Naive thymus-derived CD4-positive, alpha-beta T cell (primary cell): Measurements from ENCODE around the gene GLYATL1B. TPM values are rescaled to one million over a fixed set of nuclear protein-coding genes. Genes with fewer than 3 reads are reported as not detected.
"Not testable (repeated sequence)": the region's sequence is repeated elsewhere in the genome, so short reads cannot be mapped to it uniquely, and the experiment has no call there.

Source experiments
- ATAC-seq: fragments of 150-1000 bp; cut with Tn5 transposase; 2 replicates; pipeline ENCODE4 v1.10.0; 2021; ENCODE audit warnings: mild to moderate bottlenecking, moderate library complexity
- CTCF ChIA-PET: fragments of 350-600 bp; sonication (Branson Sonifier 250); formaldehyde crosslinking; loops from one replicate; lab custom pipeline; 2021; ENCODE audit warnings: antibody characterized with exemption; lab: Charles Lee
- POLR2A ChIA-PET: fragments of 350-600 bp; sonication (Branson Sonifier 250); formaldehyde crosslinking; loops from one replicate; lab custom pipeline; 2021; ENCODE audit warnings: antibody characterized with exemption, inconsistent platforms; lab: Charles Lee
- DNase-seq, 9 donors: peaks; one replicate each; pipeline versions ENCODE4 v3.0.0 to v3.0.0-alpha.2; 2020 to 2022; ENCODE audit warnings: mixed read lengths in 1 of 9
- H3K27ac ChIP-seq: one replicate; pipeline ENCODE4 v1.7.0; 2013; ENCODE audit warnings: mild to moderate bottlenecking, low read depth, low read length, moderate library complexity
- H3K27me3 ChIP-seq, 2 donors: one replicate each; pipeline ENCODE4 v1.7.0; 2013; ENCODE audit warnings: low read length in 2 of 2, mild to moderate bottlenecking in 2 of 2, moderate library complexity in 2 of 2; ENCODE audit not compliant: control insufficient read depth in 2 of 2, insufficient read depth in 2 of 2
- H3K36me3 ChIP-seq, 3 experiments: 1 replicate in 2 of 3; 2 replicates in 1 of 3; pipeline ENCODE4 v1.7.0; 2013; ENCODE audit warnings: low read length in 3 of 3, mild to moderate bottlenecking in 3 of 3, moderate library complexity in 1 of 3; ENCODE audit not compliant: insufficient read depth in 3 of 3, control insufficient read depth in 2 of 3
- H3K4me1 ChIP-seq, 2 donors: one replicate each; pipeline ENCODE4 v1.7.0; 2013; ENCODE audit warnings: low read length in 2 of 2, mild to moderate bottlenecking in 2 of 2, moderate library complexity in 1 of 2; ENCODE audit not compliant: control insufficient read depth in 2 of 2, insufficient read depth in 2 of 2
- H3K4me3 ChIP-seq: 2 replicates; pipeline ENCODE4 v1.7.0; 2013; ENCODE audit warnings: mild to moderate bottlenecking, low read length
- H3K9me3 ChIP-seq, 3 experiments: 1 replicate in 2 of 3; 2 replicates in 1 of 3; pipeline ENCODE4 v1.7.0; 2013; ENCODE audit warnings: low read length in 3 of 3; ENCODE audit not compliant: control insufficient read depth in 2 of 3
- H3K27ac Mint-ChIP-seq, 9 donors: one replicate each; pipeline ENCODE4 v1.8.0; 2020 to 2022; ENCODE audit warnings: mixed read lengths in 9 of 9, mild to moderate bottlenecking in 8 of 9, moderate library complexity in 5 of 9, inconsistent platforms in 2 of 9
- H3K27me3 Mint-ChIP-seq, 5 donors: one replicate each; pipeline ENCODE4 v1.8.0; 2021 to 2022; ENCODE audit warnings: mixed read lengths in 5 of 5, mild to moderate bottlenecking in 1 of 5
- H3K36me3 Mint-ChIP-seq, 5 donors: one replicate each; pipeline ENCODE4 v1.8.0; 2020 to 2022; ENCODE audit warnings: mixed read lengths in 5 of 5, mild to moderate bottlenecking in 3 of 5, inconsistent platforms in 1 of 5
- H3K4me1 Mint-ChIP-seq, 7 donors: one replicate each; pipeline ENCODE4 v1.8.0; 2020 to 2022; ENCODE audit warnings: mixed read lengths in 7 of 7, mild to moderate bottlenecking in 3 of 7, inconsistent platforms in 1 of 7
- H3K4me3 Mint-ChIP-seq, 10 donors: one replicate each; pipeline ENCODE4 v1.8.0; 2020 to 2022; ENCODE audit warnings: mild to moderate bottlenecking in 10 of 10, mixed read lengths in 10 of 10, moderate library complexity in 6 of 10, inconsistent platforms in 2 of 10
- H3K9me3 Mint-ChIP-seq, 11 donors: one replicate each; pipeline ENCODE4 v1.8.0; 2020 to 2022; ENCODE audit warnings: mixed read lengths in 11 of 11, mild to moderate bottlenecking in 4 of 11, inconsistent platforms in 1 of 11, moderate library complexity in 1 of 11
- intact Hi-C, 2 donors: fragments of 100-400 bp; cut with micrococcal nuclease; formaldehyde crosslinking; loops; one replicate each; pipeline ENCODE4 v1.15.1; 2023
- polyA plus RNA-seq, 2 donors: library from polyadenylated mRNA; unstranded; fragments of 300-500 nt; fragmentation: Illumina TruSeq; gene quantifications; one replicate each; pipeline ENCODE4 v1.2.3, GENCODE V29; 2021
- total RNA-seq, 6 experiments: library from RNA in 5 of 6; stranded (reverse) in 5 of 6; gene quantifications; 1 replicate in 5 of 6; 2 replicates in 1 of 6; pipeline ENCODE4 v1.2.3 and lab custom pipeline; 2021 to 2026

GLYATL1B gene
- total and polyA plus RNA-seq, 7 experiments from 2014 or later: not detected

- DNase-seq: no peak
- intact Hi-C loops: no loop called here
- ATAC-seq: no peak
- Mint-ChIP-seq H3K27ac (no peak overlapping the region), H3K27me3 (peaks cover 0 to 3% (median 0%) of the 10 kb centered on the region in 5 donors), H3K4me3 (no peak overlapping the region), H3K9me3 (peaks cover 0 to 33% (median 14%) of the 10 kb centered on the region in 11 donors), H3K4me1 (peaks cover 0 to 25% (median 0%) of the 10 kb centered on the region in 7 donors), H3K36me3 (peaks cover 0 to 84% (median 0%) of the 10 kb centered on the region in 5 donors)
- ChIA-PET POLR2A (no interaction called here), CTCF (no interaction called here)
- no peaks in the 10 kb centered on the region for H3K36me3 ChIP-seq
- H3K4me1 ChIP-seq: no peaks in the 10 kb centered on the region
- H3K4me3 ChIP-seq: no peak overlapping the region
- H3K9me3 ChIP-seq: peaks cover 0 to 11% (median 0%) of the 10 kb centered on the region in 3 experiments
- no peaks in the 10 kb centered on the region for H3K27me3 ChIP-seq
- no peak overlapping the region for H3K27ac ChIP-seq
Measured at GRCh38 chr11:59117774-59118173, 31.7 kb downstream of the GLYATL1B start.

GRCh38 chr11:59119826-59120225, 33.7 kb downstream of the GLYATL1B start:
- Histone ChIP-seq H3K9me3 (peaks cover 0 to 11% (median 0%) of the 10 kb centered on the region in 3 experiments), H3K27ac (no peak overlapping the region), H3K27me3 (no peaks in the 10 kb centered on the region), H3K36me3 (no peaks in the 10 kb centered on the region), H3K4me1 (no peaks in the 10 kb centered on the region), H3K4me3 (no peak overlapping the region)
- POLR2A ChIA-PET: no interaction called here
- DNase-seq (no peak), ATAC-seq (no peak)
- Mint-ChIP-seq H3K27ac (no peak overlapping the region), H3K4me1 (peaks cover 0 to 5% (median 0%) of the 10 kb centered on the region in 7 donors), H3K36me3 (peaks cover 0 to 82% (median 0%) of the 10 kb centered on the region in 5 donors), H3K27me3 (peaks cover 0 to 3% (median 0%) of the 10 kb centered on the region in 5 donors), H3K9me3 (peaks cover 0 to 40% (median 14%) of the 10 kb centered on the region in 11 donors), H3K4me3 (no peak overlapping the region)
- intact Hi-C loops: no loop called here
- CTCF ChIA-PET: interaction anchor here (1.0 kb wide), 1 partner anchor 16 kb away, joined by 3 read pairs; no protein-coding TSS in a partner anchor

GRCh38 chr11:59135648-59136461, 49.7 kb downstream of the GLYATL1B start:
- Mint-ChIP-seq H3K4me1 (peaks cover 3 to 33% (median 10%) of the 10 kb centered on the region in 7 donors), H3K27ac (peak overlapping the region in 5 of 9 donors; percentile 0 to 87 (median 68)), H3K36me3 (peaks cover 16 to 47% (median 32%) of the 10 kb centered on the region in 5 donors), H3K27me3 (no peaks in the 10 kb centered on the region), H3K4me3 (peak overlapping the region in 9 of 10 donors; percentile 41 to 85 (median 66)), H3K9me3 (peaks cover 3 to 21% (median 11%) of the 10 kb centered on the region in 11 donors)
- peak; percentile 100 for ATAC-seq
- peak; percentile 72 to 92 (median 84) for DNase-seq
- peaks cover 0 to 6% (median 0%) of the 10 kb centered on the region in 3 experiments for H3K9me3 ChIP-seq
- no peak overlapping the region for H3K27ac ChIP-seq
- H3K27me3 ChIP-seq: no peaks in the 10 kb centered on the region
- no peak overlapping the region for H3K4me3 ChIP-seq
- peaks cover 0 to 29% (median 0%) of the 10 kb centered on the region in 3 experiments for H3K36me3 ChIP-seq
- CTCF ChIA-PET: interaction anchor here (0.6 to 1.9 kb wide), 22 partner anchors 9 to 1799 kb away, joined by 3 to 22 read pairs (median 4); partner anchors contain the start of gene DTX4
- H3K4me1 ChIP-seq: peaks cover 4 to 5% of the 10 kb centered on the region in 2 donors
- POLR2A ChIA-PET: interaction anchor here (0.6 to 0.8 kb wide), 2 partner anchors 9 to 83 kb away, joined by 3 read pairs; no protein-coding TSS in a partner anchor
- intact Hi-C loops: loop anchor here (1.0 to 5.0 kb wide), 10 partner anchors 8 to 482 kb away; no protein-coding TSS in a partner anchor

- H3K27ac ChIP-seq, ATAC-seq, H3K27ac Mint-ChIP-seq, H3K4me1 ChIP-seq, DNase-seq, H3K4me3 ChIP-seq, H3K27me3 ChIP-seq, H3K27me3 Mint-ChIP-seq, H3K9me3 ChIP-seq: not testable (repeated sequence)
- Mint-ChIP-seq H3K36me3 (peaks cover 13 to 40% (median 25%) of the 10 kb centered on the region in 5 donors), H3K4me1 (peaks cover 8 to 40% (median 16%) of the 10 kb centered on the region in 7 donors), H3K9me3 (peaks cover 0 to 15% (median 7%) of the 10 kb centered on the region in 11 donors), H3K4me3 (peak overlapping the region in 1 of 10 donors; percentile 76)
- H3K36me3 ChIP-seq: peaks cover 0 to 27% (median 0%) of the 10 kb centered on the region in 3 experiments
- CTCF ChIA-PET: interaction anchor here (0.8 to 1.9 kb wide), 13 partner anchors 9 to 410 kb away, joined by 3 to 22 read pairs (median 4); partner anchors contain the start of gene DTX4
- intact Hi-C loops: loop anchor here (1.0 to 5.0 kb wide), 10 partner anchors 8 to 482 kb away; no protein-coding TSS in a partner anchor
- POLR2A ChIA-PET: interaction anchor here (0.8 kb wide), 1 partner anchor 8 kb away, joined by 3 read pairs; no protein-coding TSS in a partner anchor
Measured at GRCh38 chr11:59136551-59136950, 50.4 kb downstream of the GLYATL1B start.

GRCh38 chr11:59137190-59137589, 51.1 kb downstream of the GLYATL1B start:
- CTCF ChIA-PET: interaction anchor here (1.9 kb wide), 1 partner anchor 42 kb away, joined by 10 read pairs; no protein-coding TSS in a partner anchor
- Mint-ChIP-seq H3K4me1 (peaks cover 13 to 46% (median 23%) of the 10 kb centered on the region in 7 donors), H3K9me3 (peaks cover 0 to 8% (median 5%) of the 10 kb centered on the region in 11 donors), H3K27me3 (no peaks in the 10 kb centered on the region), H3K36me3 (peaks cover 11 to 34% (median 22%) of the 10 kb centered on the region in 5 donors), H3K27ac (no peak overlapping the region), H3K4me3 (no peak overlapping the region)
- Histone ChIP-seq H3K36me3 (peaks cover 0 to 20% (median 0%) of the 10 kb centered on the region in 3 experiments), H3K4me3 (no peak overlapping the region), H3K27ac (no peak overlapping the region), H3K27me3 (no peaks in the 10 kb centered on the region), H3K9me3 (no peaks in the 10 kb centered on the region), H3K4me1 (peaks cover 9 to 11% of the 10 kb centered on the region in 2 donors)
- intact Hi-C loops: loop anchor here (2.0 to 5.0 kb wide), 2 partner anchors 350 to 482 kb away; no protein-coding TSS in a partner anchor
- ATAC-seq (no peak), DNase-seq (no peak)
- POLR2A ChIA-PET: no interaction called here

GRCh38 chr11:59138643-59139042, 52.5 kb downstream of the GLYATL1B start:
- no peaks in the 10 kb centered on the region for H3K27me3 Mint-ChIP-seq
- no peak overlapping the region for H3K4me3 Mint-ChIP-seq
- H3K27ac Mint-ChIP-seq: no peak overlapping the region
- no peak for DNase-seq
- Histone ChIP-seq H3K27me3 (no peaks in the 10 kb centered on the region), H3K36me3 (peaks cover 0 to 19% (median 0%) of the 10 kb centered on the region in 3 experiments), H3K27ac (no peak overlapping the region), H3K9me3 (no peaks in the 10 kb centered on the region), H3K4me3 (no peak overlapping the region), H3K4me1 (peaks cover 14 to 15% of the 10 kb centered on the region in 2 donors)
- ATAC-seq: no peak
- peaks cover 20 to 55% (median 36%) of the 10 kb centered on the region in 7 donors for H3K4me1 Mint-ChIP-seq
- peaks cover 0 to 22% (median 7%) of the 10 kb centered on the region in 5 donors for H3K36me3 Mint-ChIP-seq
- CTCF ChIA-PET: no interaction called here
- H3K9me3 Mint-ChIP-seq: no peaks in the 10 kb centered on the region
- intact Hi-C loops: loop anchor here in 1 of 2 donors (5.0 kb wide), 1 partner anchor 351 kb away; no protein-coding TSS in a partner anchor
- POLR2A ChIA-PET: no interaction called here
